H1 (cell line): ENCODE data around the gene SLC15A3. TPM values are rescaled to one million over a fixed set of nuclear protein-coding genes. Genes with fewer than 3 reads are reported as not detected.

Source experiments
- CTCF ChIA-PET: fragments of 300-600 bp; sonication (Branson Sonifier 250); formaldehyde crosslinking; loops from one replicate; lab custom pipeline; 2021; ENCODE audit not compliant: partially characterized antibody; lab: Charles Lee
- POLR2A ChIA-PET: fragments of 300-600 bp; sonication (Branson Sonifier 250); formaldehyde crosslinking; loops from one replicate; lab custom pipeline; 2021; ENCODE audit warnings: inconsistent platforms; ENCODE audit not compliant: partially characterized antibody; lab: Charles Lee
- DNase-seq, 2 experiments: peaks; one replicate each; pipeline versions ENCODE4 v3.0.0 to v3.0.0-alpha.2; 2010 to 2022; ENCODE audit warnings: low spot score in 2 of 2, low read depth in 1 of 2, mixed read lengths in 1 of 2
- FAIRE-seq: peaks from 2 replicates; lab custom pipeline; 2011; peaks lifted over from hg19 to GRCh38; lab: Jason Lieb, UNC
- H2AFZ ChIP-seq: 2 replicates; pipeline ENCODE4 v1.8.1; 2012; ENCODE audit warnings: low read length, inconsistent platforms
- H2AK5ac ChIP-seq: 2 replicates; pipeline ENCODE4 v1.6.1; 2013; ENCODE audit warnings: low read depth, low read length
- H2BK120ac ChIP-seq: replicated peaks from 2 replicates; pipeline ENCODE3; 2013; ENCODE audit warnings: low read depth, low read length, inconsistent platforms
- H2BK12ac ChIP-seq: 2 replicates; pipeline ENCODE4 v1.6.1; 2013; ENCODE audit warnings: low read depth, low read length
- H2BK15ac ChIP-seq: 2 replicates; pipeline ENCODE4 v1.6.1; 2013; ENCODE audit warnings: low read length
- H2BK20ac ChIP-seq: 2 replicates; pipeline ENCODE4 v1.6.1; 2013; ENCODE audit warnings: low read length
- H2BK5ac ChIP-seq: 2 replicates; pipeline ENCODE4 v1.6.1; 2013; ENCODE audit warnings: low read depth, low read length
- H3K14ac ChIP-seq: 2 replicates; pipeline ENCODE4 v1.6.1; 2013; ENCODE audit warnings: inconsistent platforms; ENCODE audit not compliant: insufficient read length
- H3K18ac ChIP-seq: 2 replicates; pipeline ENCODE4 v1.6.1; 2013; ENCODE audit warnings: low read length; ENCODE audit errors: extremely low read depth
- H3K23ac ChIP-seq: 2 replicates; pipeline ENCODE4 v1.6.1; 2013; ENCODE audit warnings: inconsistent platforms; ENCODE audit not compliant: insufficient read length
- H3K23me2 ChIP-seq: 2 replicates; pipeline ENCODE4 v1.6.1; 2013; ENCODE audit warnings: low read depth, low read length
- H3K27ac ChIP-seq: 2 replicates; pipeline ENCODE4 v1.6.1; 2011; ENCODE audit warnings: low read depth, low read length, inconsistent platforms
- H3K27me3 ChIP-seq, 4 experiments: replicated peaks in 1 of 4; 1 replicate in 1 of 4; 2 replicates in 3 of 4; pipeline versions ENCODE4 v1.6.1 to v1.8.1; 2011 to 2013; ENCODE audit warnings: low read length in 3 of 4, mild to moderate bottlenecking in 3 of 4, inconsistent platforms in 2 of 4, mixed read lengths in 2 of 4, moderate library complexity in 1 of 4; ENCODE audit not compliant: control insufficient read depth in 3 of 4, insufficient read depth in 3 of 4; ENCODE audit errors: extremely low read depth in 1 of 4
- H3K36me3 ChIP-seq, 4 experiments: 2 replicates each; pipeline versions ENCODE4 v1.6.1 to v1.8.1; 2011 to 2013; ENCODE audit warnings: mild to moderate bottlenecking in 4 of 4, low read length in 3 of 4, moderate library complexity in 2 of 4, control low read depth in 1 of 4, inconsistent platforms in 1 of 4; ENCODE audit not compliant: insufficient read depth in 4 of 4, control insufficient read depth in 2 of 4
- H3K4ac ChIP-seq: replicated peaks from 2 replicates; pipeline ENCODE3; 2013; ENCODE audit warnings: low read length, low read depth, mixed read lengths, inconsistent platforms; ENCODE audit not compliant: insufficient read length
- H3K4me1 ChIP-seq, 4 experiments: replicated peaks in 1 of 4; 1 replicate in 1 of 4; 2 replicates in 3 of 4; pipeline versions ENCODE4 v1.6.1 to v1.8.1; 2011 to 2013; ENCODE audit warnings: low read length in 3 of 4, inconsistent platforms in 2 of 4, mixed read lengths in 1 of 4; ENCODE audit not compliant: insufficient read depth in 4 of 4, control insufficient read depth in 3 of 4
- H3K4me2 ChIP-seq, 2 experiments: 2 replicates each; pipeline versions ENCODE4 v1.6.1 to v1.8.1; 2011 to 2013; ENCODE audit warnings: low read depth in 2 of 2, low read length in 2 of 2, control low read depth in 1 of 2, inconsistent platforms in 1 of 2, mild to moderate bottlenecking in 1 of 2; ENCODE audit not compliant: insufficient read depth in 1 of 2
- H3K4me3 ChIP-seq, 4 experiments: fragments of 200-600, 300-600 bp in 1 of 4; sonication (generic), shearing (Covaris generic), sonication (Bioruptor Twin) in 1 of 4; 2 replicates each; pipeline versions ENCODE4 v1.5.1 to v1.8.1; 2011 to 2016; ENCODE audit warnings: low read length in 4 of 4, low read depth in 3 of 4, control low read depth in 2 of 4, inconsistent platforms in 2 of 4, mild to moderate bottlenecking in 2 of 4, mixed read lengths in 1 of 4, moderate library complexity in 1 of 4; ENCODE audit not compliant: insufficient read depth in 2 of 4; ENCODE audit errors: extremely low read depth in 1 of 4
- H3K56ac ChIP-seq: replicated peaks from 2 replicates; pipeline ENCODE3; 2013; ENCODE audit warnings: low read depth, mild to moderate bottlenecking, mixed read lengths, low read length, inconsistent platforms; ENCODE audit not compliant: insufficient read length
- H3K79me1 ChIP-seq: 2 replicates; pipeline ENCODE4 v1.6.1; 2013; ENCODE audit warnings: low read depth, low read length, control low read depth
- H3K79me2 ChIP-seq, 2 experiments: 2 replicates each; pipeline versions ENCODE4 v1.6.1 to v1.8.1; 2012 to 2013; ENCODE audit warnings: low read length in 2 of 2, mild to moderate bottlenecking in 2 of 2, inconsistent platforms in 1 of 2; ENCODE audit not compliant: insufficient read depth in 2 of 2, control insufficient read depth in 1 of 2
- H3K9ac ChIP-seq, 4 experiments: replicated peaks in 1 of 4; 1 replicate in 1 of 4; 2 replicates in 3 of 4; pipeline versions ENCODE4 v1.6.1 to v1.8.1; 2011 to 2013; ENCODE audit warnings: low read depth in 3 of 4, low read length in 3 of 4, control low read depth in 2 of 4, mild to moderate bottlenecking in 2 of 4, moderate library complexity in 2 of 4, inconsistent platforms in 1 of 4; ENCODE audit errors: extremely low read depth in 1 of 4
- H3K9me3 ChIP-seq, 2 experiments: 2 replicates each; pipeline versions ENCODE4 v1.6.1 to v1.8.1; 2012 to 2013; ENCODE audit warnings: mild to moderate bottlenecking in 2 of 2, moderate library complexity in 2 of 2, control low read depth in 1 of 2, inconsistent platforms in 1 of 2, low read depth in 1 of 2, low read length in 1 of 2, mixed read lengths in 1 of 2; ENCODE audit not compliant: insufficient read depth in 2 of 2
- H4K20me1 ChIP-seq, 2 experiments: replicated peaks in 1 of 2; 2 replicates each; pipeline versions ENCODE3 to v1.8.1; 2011 to 2013; ENCODE audit warnings: inconsistent platforms in 2 of 2, low read length in 2 of 2, mild to moderate bottlenecking in 1 of 2; ENCODE audit not compliant: insufficient read depth in 2 of 2, control insufficient read depth in 1 of 2
- H4K5ac ChIP-seq: 2 replicates; pipeline ENCODE4 v1.6.1; 2013; ENCODE audit warnings: low read length, low read depth, mixed read lengths, inconsistent platforms; ENCODE audit not compliant: insufficient read length
- H4K8ac ChIP-seq: 2 replicates; pipeline ENCODE4 v1.8.0; 2013; ENCODE audit warnings: mild to moderate bottlenecking, moderate library complexity, low read length, inconsistent platforms; ENCODE audit not compliant: insufficient read depth; ENCODE audit errors: extremely low read depth
- H4K91ac ChIP-seq: replicated peaks from 2 replicates; pipeline ENCODE3; 2013; ENCODE audit warnings: low read length, mixed read lengths, inconsistent platforms; ENCODE audit not compliant: insufficient read length
- BCL11A ChIP-seq, 2 experiments: IDR thresholded peaks; one replicate each; pipeline ENCODE4 v1.6.1; 2011; ENCODE audit warnings: low read depth in 2 of 2, low read length in 2 of 2, mild to moderate bottlenecking in 2 of 2
- CBX8 ChIP-seq: fragments of 300-800, 300-1000 bp; sonication (generic); IDR thresholded peaks from 2 replicates; pipeline ENCODE4 v1.7.1; 2016; ENCODE audit warnings: low read depth, low read length, borderline replicate concordance
- CHD2 ChIP-seq: IDR thresholded peaks from 2 replicates; pipeline ENCODE4 v1.6.1; 2012; ENCODE audit warnings: low read length, improper control_type of control experiment
- PHF8 ChIP-seq: fragments of 200-600 bp; sonication (generic); conservative IDR thresholded peaks from 2 replicates; pipeline ENCODE4 v1.7.1; 2012; ENCODE audit warnings: low read depth, mild to moderate bottlenecking, inconsistent platforms, low read length, moderate library complexity
- POLR2AphosphoS5 ChIP-seq: IDR thresholded peaks from 2 replicates; pipeline ENCODE4 v1.6.1; 2011; ENCODE audit warnings: low read depth, low read length
- RFX5 ChIP-seq: IDR thresholded peaks from 2 replicates; pipeline ENCODE4 v1.6.1; 2011; ENCODE audit warnings: low read depth, low read length, improper control_type of control experiment, borderline replicate concordance
- SAP30 ChIP-seq: fragments of 300-600 bp; sonication (generic); IDR thresholded peaks from 2 replicates; pipeline ENCODE4 v1.7.1; 2012; ENCODE audit warnings: low read length, moderate library complexity, mild to moderate bottlenecking, inconsistent platforms; ENCODE audit not compliant: insufficient read depth, insufficient replicate concordance
- WGBS, 2 experiments: shearing (Covaris generic) in 1 of 2; methylation state at CpG; one replicate each; pipeline versions ENCODE4 v1.1.6 to v1.1.7; 2013 to 2015; ENCODE audit warnings: low lambda C conversion rate in 2 of 2, mixed read lengths in 2 of 2, inconsistent platforms in 1 of 2, low coverage in 1 of 2, missing lambda C conversion rate in 1 of 2; ENCODE audit not compliant: insufficient replicate concordance in 2 of 2, insufficient coverage in 1 of 2, insufficient read length in 1 of 2; ENCODE audit errors: extremely low coverage in 1 of 2, missing lambda C conversion rate in 1 of 2; 5-methylcytosine and 5-hydroxymethylcytosine counted together
- polyA plus RNA-seq, 7 experiments: library from polyadenylated mRNA; depleted of rRNA in 3 of 7; stranded (reverse) in 5 of 7; unstranded in 2 of 7; fragments of >200 nt in 5 of 7; fragments of 200-250 nt in 2 of 7; gene quantifications; 1 replicate in 5 of 7; 2 replicates in 1 of 7; 4 replicates in 1 of 7; pipeline versions ENCODE4 v1.2.1 to v1.2.3, GENCODE V29; 2011 to 2013; ENCODE audit warnings: missing spikeins in 2 of 7, mixed read lengths in 2 of 7
- total RNA-seq: library from RNA; stranded (reverse); fragmentation: NEBNext Ultra II Directional; extraction: Animal tissue kit (Norgen Biotek cat#: 25700); gene quantifications from 2 replicates; pipeline ENCODE4 v1.2.1, GENCODE V29; 2021
- TF ChIP-seq, protein P1 (sequence below): IDR thresholded peaks from 2 replicates; pipeline ENCODE4 v1.6.1; 2012; ENCODE audit warnings: low read length, inconsistent platforms

SLC15A3 gene
- total and polyA plus RNA-seq, 2 of the 8 experiments (the other 6 are each of a cell fraction or from before 2014, with no cell fraction given), result 25.8 to 31.0 TPM

DNA sequence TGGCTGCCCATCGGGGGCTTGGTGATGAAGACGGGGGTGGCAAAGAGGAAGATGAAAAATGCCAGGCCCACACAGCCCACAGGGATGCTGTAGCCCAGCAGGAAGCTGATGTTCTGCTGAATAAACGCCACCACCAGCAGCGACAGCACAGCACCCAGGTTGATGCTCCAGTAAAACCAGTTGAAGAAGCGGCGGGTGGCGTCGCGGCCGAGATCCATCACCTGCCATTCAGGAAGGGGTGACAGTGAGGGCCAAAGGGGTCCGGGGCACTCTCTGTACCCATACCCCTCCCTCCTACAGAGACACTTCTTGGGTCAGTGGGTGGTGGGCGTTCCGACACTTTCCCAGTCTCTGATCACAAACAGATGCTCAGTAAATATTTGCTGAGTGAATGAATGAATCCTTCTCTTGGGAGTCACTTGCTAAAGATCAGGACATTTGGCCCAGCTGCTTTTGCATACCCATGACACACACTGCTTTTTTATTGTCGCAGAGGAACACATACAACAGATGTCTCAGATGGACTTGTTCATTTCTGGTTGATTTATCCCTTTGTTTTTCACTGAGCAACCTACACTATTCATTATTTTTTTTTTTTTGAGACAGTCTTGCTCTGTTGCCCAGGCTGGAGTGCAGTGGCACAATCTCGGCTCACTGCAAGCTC lies 5.2 kb downstream of the SLC15A3 start:
- WGBS, 2 experiments, result 83% methylated on average over 15 of the region's 15 CpGs; no CpG with 5 or more reads in 1 of the 2 experiments
- H3K14ac ChIP-seq, result no peak overlapping the region

More for the DNA sequence above, 5.2 kb downstream of the SLC15A3 start:
- DNase-seq, result no peak
- Histone ChIP-seq H4K8ac (no peak overlapping the region; the same call in 1 of the 2 replicates), H3K27ac (no peak overlapping the region), H2AK5ac (no peak overlapping the region), H2AFZ (no peak overlapping the region), H3K4me3 (no peak overlapping the region), H4K91ac (no peak overlapping the region), H2BK20ac (no peak overlapping the region), H3K4me2 (no peak overlapping the region), H3K9ac (no peak overlapping the region), H3K27me3 (peaks cover 0 to 15% (median 7%) of the 10 kb centered on the region in 4 experiments; a peak in 3 of 7 replicates), H2BK12ac (0 out of 2 replicates have a peak overlapping the region, but pooled peaks have one; percentile 17), H3K79me1 (no peaks in the 10 kb centered on the region; the same call in 1 of the 2 replicates), H3K18ac (no peak overlapping the region), H3K4ac (peak overlapping the region; percentile 34), H3K23ac (no peak overlapping the region), H2BK120ac (no peak overlapping the region), H4K20me1 (peaks cover 0 to 3% of the 10 kb centered on the region in 2 experiments), H2BK15ac (no peak overlapping the region), H3K23me2 (peaks cover 10% of the 10 kb centered on the region; the same call in 1 of the 2 replicates), H2BK5ac (no peak overlapping the region), H4K5ac (no peak overlapping the region), H3K79me2 (peaks cover 0 to 2% of the 10 kb centered on the region in 2 experiments; a peak in 1 of 4 replicates), H3K9me3 (no peaks in the 10 kb centered on the region), H3K36me3 (0 out of 8 replicates have a peak, but pooled peaks cover 0 to 2% (median 0%) of the 10 kb centered on the region in 4 experiments), H3K4me1 (peaks cover 0 to 18% (median 12%) of the 10 kb centered on the region in 4 experiments; a peak in 6 of 7 replicates), H3K56ac (no peak overlapping the region)
- TF ChIP-seq POLR2AphosphoS5, result no peak
- TF ChIP-seq SAP30, result no peak
- no peak for TF ChIP-seq PHF8
- TF ChIP-seq, protein P1, sequence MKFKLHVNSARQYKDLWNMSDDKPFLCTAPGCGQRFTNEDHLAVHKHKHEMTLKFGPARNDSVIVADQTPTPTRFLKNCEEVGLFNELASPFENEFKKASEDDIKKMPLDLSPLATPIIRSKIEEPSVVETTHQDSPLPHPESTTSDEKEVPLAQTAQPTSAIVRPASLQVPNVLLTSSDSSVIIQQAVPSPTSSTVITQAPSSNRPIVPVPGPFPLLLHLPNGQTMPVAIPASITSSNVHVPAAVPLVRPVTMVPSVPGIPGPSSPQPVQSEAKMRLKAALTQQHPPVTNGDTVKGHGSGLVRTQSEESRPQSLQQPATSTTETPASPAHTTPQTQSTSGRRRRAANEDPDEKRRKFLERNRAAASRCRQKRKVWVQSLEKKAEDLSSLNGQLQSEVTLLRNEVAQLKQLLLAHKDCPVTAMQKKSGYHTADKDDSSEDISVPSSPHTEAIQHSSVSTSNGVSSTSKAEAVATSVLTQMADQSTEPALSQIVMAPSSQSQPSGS, result no peak
- TF ChIP-seq CBX8, result no peak
- TF ChIP-seq BCL11A (IDR thresholded peaks at IDR 0.05; ENCODE audit: low read depth in 2 of 2, low read length in 2 of 2), result no peak
- no peak for TF ChIP-seq CHD2
- no peak for TF ChIP-seq RFX5
- ChIA-PET POLR2A (interaction anchor here (1.2 kb wide), 1 partner anchor 8 kb away, joined by 3 read pairs; no protein-coding TSS in a partner anchor), CTCF (interaction anchor here (0.5 to 2.9 kb wide), 12 partner anchors 13 to 795 kb away, joined by 3 to 20 read pairs (median 3); no protein-coding TSS in a partner anchor)
- no peak for FAIRE-seq
